DOHH2 (cell line): ENCODE data around the gene OR2M2.

Experiments used
- H3F3A ChIP-seq: fragments of 200-600 bp; sonication (generic), shearing (Covaris generic); 2 replicates; pipeline ENCODE4 v1.6.0; 2016; ENCODE audit warnings: antibody characterized with exemption, mild to moderate bottlenecking; ENCODE audit not compliant: control insufficient read depth, insufficient read depth
- H3K27ac ChIP-seq: fragments of 200-600 bp; sonication (generic); 2 replicates; pipeline ENCODE4 v1.5.1; 2014; ENCODE audit warnings: low read depth, mild to moderate bottlenecking, low read length, moderate library complexity
- H3K27me3 ChIP-seq: fragments of 200-600 bp; sonication (generic); 2 replicates; pipeline ENCODE4 v1.6.1; 2014; ENCODE audit warnings: mild to moderate bottlenecking, low read length, mixed read lengths; ENCODE audit not compliant: control insufficient read depth
- H3K36me3 ChIP-seq: fragments of 200-600 bp; sonication (generic); 2 replicates; pipeline ENCODE4 v1.6.1; 2014; ENCODE audit warnings: mild to moderate bottlenecking, low read length, moderate library complexity, mixed read lengths; ENCODE audit not compliant: control insufficient read depth
- H3K4me1 ChIP-seq: fragments of 200-600 bp; sonication (generic); 2 replicates; pipeline ENCODE4 v1.6.1; 2014; ENCODE audit warnings: mild to moderate bottlenecking, low read length, mixed read lengths; ENCODE audit not compliant: control insufficient read depth
- H3K4me2 ChIP-seq: fragments of 200-600 bp; sonication (generic); 2 replicates; pipeline ENCODE4 v1.6.0; 2014; ENCODE audit warnings: mild to moderate bottlenecking, low read length, moderate library complexity
- H3K4me3 ChIP-seq: fragments of 200-600 bp; sonication (generic); 2 replicates; pipeline ENCODE4 v1.5.1; 2014; ENCODE audit warnings: mild to moderate bottlenecking, low read length, mixed read lengths
- H3K79me2 ChIP-seq: fragments of 200-600 bp; sonication (generic); 2 replicates; pipeline ENCODE4 v1.6.1; 2014; ENCODE audit warnings: mild to moderate bottlenecking, low read length, mixed read lengths; ENCODE audit not compliant: control insufficient read depth
- H3K9me2 ChIP-seq: fragments of 200-600 bp; sonication (generic); replicated peaks from 2 replicates; pipeline ENCODE4 v1.6.1; 2014; ENCODE audit warnings: mild to moderate bottlenecking, low read length, mixed read lengths; ENCODE audit not compliant: control insufficient read depth
- H3K9me3 ChIP-seq: fragments of 200-600 bp; sonication (generic); 2 replicates; pipeline ENCODE4 v1.6.1; 2014; ENCODE audit warnings: antibody characterized with exemption, low read length, mixed read lengths; ENCODE audit not compliant: control insufficient read depth, insufficient read depth
- H4K20me1 ChIP-seq: fragments of 200-600 bp; sonication (generic); 2 replicates; pipeline ENCODE4 v1.6.0; 2014; ENCODE audit warnings: low read depth, mild to moderate bottlenecking, antibody characterized with exemption, low read length, moderate library complexity; ENCODE audit not compliant: control insufficient read depth, insufficient read depth
- EZH2phosphoT487 ChIP-seq: fragments of 200-600 bp; sonication (generic); IDR thresholded peaks from 2 replicates; pipeline ENCODE4 v1.6.1; 2017; ENCODE audit warnings: borderline replicate concordance, mild to moderate bottlenecking, antibody characterized with exemption, low read length, moderate library complexity, mixed read lengths
- TF ChIP-seq, protein P1 (sequence below): fragments of 200-600 bp; sonication (generic); IDR thresholded peaks from one replicate; pipeline ENCODE4 v1.5.1; 2014; ENCODE audit warnings: antibody characterized with exemption, mild to moderate bottlenecking, low read depth, low read length; ENCODE audit not compliant: poor library complexity, severe bottlenecking

The OR2M2 gene

DNA sequence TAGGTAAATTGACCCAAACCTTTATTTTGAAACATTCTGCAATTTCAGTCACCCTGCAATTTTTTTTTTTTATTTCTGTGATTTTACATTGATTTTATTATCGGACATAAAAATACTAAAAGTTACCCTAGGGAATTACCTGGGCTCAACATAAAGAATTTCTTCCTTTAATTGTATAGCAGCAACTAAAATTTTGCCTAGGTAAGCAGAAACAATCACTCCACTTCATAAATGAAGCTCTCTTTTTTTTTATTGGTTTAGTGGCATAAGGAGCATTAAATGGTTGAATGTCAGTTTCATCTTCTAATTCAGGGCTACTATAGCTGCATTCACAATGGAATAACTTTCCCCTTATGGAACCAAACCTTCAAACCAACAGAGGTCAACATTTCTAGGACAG, 41.3 kb downstream of the OR2M2 start:
- Histone ChIP-seq H3K4me3 (no peak overlapping the region), H3K36me3 (no peaks in the 10 kb centered on the region), H3K27ac (no peak overlapping the region), H3F3A (no peaks in the 10 kb centered on the region), H3K9me2 (0 out of 2 replicates have a peak, but pooled peaks cover 2% of the 10 kb centered on the region), H3K79me2 (no peaks in the 10 kb centered on the region), H3K27me3 (no peaks in the 10 kb centered on the region), H3K4me1 (no peaks in the 10 kb centered on the region), H3K4me2 (no peak overlapping the region), H4K20me1 (no peaks in the 10 kb centered on the region), H3K9me3 (no peaks in the 10 kb centered on the region)
- TF ChIP-seq, protein P1, sequence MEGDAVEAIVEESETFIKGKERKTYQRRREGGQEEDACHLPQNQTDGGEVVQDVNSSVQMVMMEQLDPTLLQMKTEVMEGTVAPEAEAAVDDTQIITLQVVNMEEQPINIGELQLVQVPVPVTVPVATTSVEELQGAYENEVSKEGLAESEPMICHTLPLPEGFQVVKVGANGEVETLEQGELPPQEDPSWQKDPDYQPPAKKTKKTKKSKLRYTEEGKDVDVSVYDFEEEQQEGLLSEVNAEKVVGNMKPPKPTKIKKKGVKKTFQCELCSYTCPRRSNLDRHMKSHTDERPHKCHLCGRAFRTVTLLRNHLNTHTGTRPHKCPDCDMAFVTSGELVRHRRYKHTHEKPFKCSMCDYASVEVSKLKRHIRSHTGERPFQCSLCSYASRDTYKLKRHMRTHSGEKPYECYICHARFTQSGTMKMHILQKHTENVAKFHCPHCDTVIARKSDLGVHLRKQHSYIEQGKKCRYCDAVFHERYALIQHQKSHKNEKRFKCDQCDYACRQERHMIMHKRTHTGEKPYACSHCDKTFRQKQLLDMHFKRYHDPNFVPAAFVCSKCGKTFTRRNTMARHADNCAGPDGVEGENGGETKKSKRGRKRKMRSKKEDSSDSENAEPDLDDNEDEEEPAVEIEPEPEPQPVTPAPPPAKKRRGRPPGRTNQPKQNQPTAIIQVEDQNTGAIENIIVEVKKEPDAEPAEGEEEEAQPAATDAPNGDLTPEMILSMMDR = no peak
- no peak for TF ChIP-seq EZH2phosphoT487

- no peaks in the 10 kb centered on the region for H3K27me3 ChIP-seq
- no peaks in the 10 kb centered on the region for H3K36me3 ChIP-seq
- H3K4me1 ChIP-seq = no peaks in the 10 kb centered on the region
- H3F3A ChIP-seq = no peaks in the 10 kb centered on the region
- no peak overlapping the region for H3K27ac ChIP-seq
- H4K20me1 ChIP-seq = no peaks in the 10 kb centered on the region
- no peaks in the 10 kb centered on the region for H3K79me2 ChIP-seq
- no peaks in the 10 kb centered on the region for H3K9me2 ChIP-seq
- no peak overlapping the region for H3K4me3 ChIP-seq
- no peaks in the 10 kb centered on the region for H3K9me3 ChIP-seq
- no peak for TF ChIP-seq EZH2phosphoT487
- TF ChIP-seq, protein P1 = no peak
- no peak overlapping the region for H3K4me2 ChIP-seq
Measured at GRCh38 chr1:248225537-248225936, 50.9 kb downstream of the OR2M2 start.

- Histone ChIP-seq H3K36me3 (no peaks in the 10 kb centered on the region), H3K4me1 (no peaks in the 10 kb centered on the region), H3K4me3 (no peak overlapping the region), H3K79me2 (no peaks in the 10 kb centered on the region), H3K27me3 (no peaks in the 10 kb centered on the region), H4K20me1 (no peaks in the 10 kb centered on the region), H3K9me3 (no peaks in the 10 kb centered on the region), H3F3A (no peaks in the 10 kb centered on the region), H3K27ac (no peak overlapping the region), H3K4me2 (no peak overlapping the region), H3K9me2 (no peaks in the 10 kb centered on the region)
- TF ChIP-seq, protein P1 = no peak
- no peak for TF ChIP-seq EZH2phosphoT487
Measured at GRCh38 chr1:248229360-248229908, 54.8 kb downstream of the OR2M2 start.
